CD8-positive, alpha-beta memory T cell (primary cell): Measurements from ENCODE around the gene SCRT2. TPM values are rescaled to one million over a fixed set of nuclear protein-coding genes. Genes with fewer than 3 reads are reported as not detected.

Experiments used
- CTCF ChIA-PET: fragments of 350-600 bp; sonication (Branson Sonifier 250); formaldehyde crosslinking; loops from one replicate; lab custom pipeline; 2021; ENCODE audit warnings: antibody characterized with exemption; lab: Charles Lee
- POLR2A ChIA-PET: fragments of 350-600 bp; sonication (Branson Sonifier 250); formaldehyde crosslinking; loops from one replicate; lab custom pipeline; 2021; ENCODE audit warnings: antibody characterized with exemption; lab: Charles Lee
- DNase-seq, 5 donors: peaks; one replicate each; pipeline versions ENCODE4 v3.0.0 to v3.0.0-alpha.2; 2020 to 2022; ENCODE audit warnings: mixed read lengths in 1 of 5
- H3K27ac ChIP-seq: one replicate; pipeline ENCODE4 v1.7.0; 2013; ENCODE audit warnings: low read depth, mild to moderate bottlenecking, low read length, moderate library complexity
- H3K27me3 ChIP-seq: 2 replicates; pipeline ENCODE4 v1.7.0; 2013; ENCODE audit warnings: low read length, mild to moderate bottlenecking; ENCODE audit not compliant: insufficient read depth, poor library complexity, severe bottlenecking
- H3K36me3 ChIP-seq: 2 replicates; pipeline ENCODE4 v1.7.0; 2013; ENCODE audit warnings: mild to moderate bottlenecking, low read length, moderate library complexity; ENCODE audit not compliant: insufficient read depth
- H3K4me1 ChIP-seq: 2 replicates; pipeline ENCODE4 v1.7.0; 2013; ENCODE audit warnings: mild to moderate bottlenecking, low read length, moderate library complexity; ENCODE audit not compliant: insufficient read depth
- H3K4me3 ChIP-seq: 2 replicates; pipeline ENCODE4 v1.7.0; 2013; ENCODE audit warnings: mild to moderate bottlenecking, low read length
- H3K9me3 ChIP-seq: 2 replicates; pipeline ENCODE4 v1.7.0; 2013; ENCODE audit warnings: mild to moderate bottlenecking, low read length
- H3K27ac Mint-ChIP-seq, 8 donors: one replicate each; pipeline ENCODE4 v1.8.0; 2020 to 2021; ENCODE audit warnings: mixed read lengths in 8 of 8, mild to moderate bottlenecking in 6 of 8, inconsistent platforms in 3 of 8, moderate library complexity in 3 of 8
- H3K27me3 Mint-ChIP-seq, 2 donors: one replicate each; pipeline ENCODE4 v1.8.0; 2020 to 2021; ENCODE audit warnings: mixed read lengths in 2 of 2, mild to moderate bottlenecking in 1 of 2, moderate library complexity in 1 of 2
- H3K36me3 Mint-ChIP-seq, 3 donors: one replicate each; pipeline ENCODE4 v1.8.0; 2020 to 2021; ENCODE audit warnings: mixed read lengths in 3 of 3, inconsistent platforms in 1 of 3, mild to moderate bottlenecking in 1 of 3
- H3K4me1 Mint-ChIP-seq, 3 donors: one replicate each; pipeline ENCODE4 v1.8.0; 2020 to 2021; ENCODE audit warnings: mixed read lengths in 3 of 3, inconsistent platforms in 1 of 3, mild to moderate bottlenecking in 1 of 3
- H3K4me3 Mint-ChIP-seq, 7 donors: one replicate each; pipeline ENCODE4 v1.8.0; 2020 to 2021; ENCODE audit warnings: mixed read lengths in 7 of 7, mild to moderate bottlenecking in 6 of 7, moderate library complexity in 4 of 7, inconsistent platforms in 2 of 7
- H3K9me3 Mint-ChIP-seq, 5 donors: one replicate each; pipeline ENCODE4 v1.8.0; 2020 to 2022; ENCODE audit warnings: mixed read lengths in 5 of 5, mild to moderate bottlenecking in 3 of 5, moderate library complexity in 2 of 5, inconsistent platforms in 1 of 5
- polyA plus RNA-seq: library from polyadenylated mRNA; unstranded; fragments of 300-500 nt; fragmentation: Illumina TruSeq; gene quantifications from one replicate; pipeline ENCODE4 v1.2.3, GENCODE V29; 2021
- total RNA-seq, 2 experiments: library from RNA; stranded (reverse); gene quantifications; one replicate each; pipeline ENCODE4 v1.2.3, GENCODE V29; 2021

Gene SCRT2
- total and polyA plus RNA-seq, 3 experiments from 2014 or later = not detected

GRCh38 chr20:668050-668449 is 7.6 kb downstream of the SCRT2 start:
- no peak for DNase-seq
- ChIA-PET CTCF (interaction anchor here (1.1 to 3.3 kb wide), 4 partner anchors 14 to 314 kb away, joined by 3 to 12 read pairs (median 6); no protein-coding TSS in a partner anchor), POLR2A (no interaction called here)
- H3K36me3 ChIP-seq = no peaks in the 10 kb centered on the region
- Mint-ChIP-seq H3K4me1 (peaks cover 0 to 10% (median 3%) of the 10 kb centered on the region in 3 donors), H3K9me3 (peaks cover 0 to 1% (median 0%) of the 10 kb centered on the region in 5 donors), H3K36me3 (peaks cover 0 to under 1% (median 0%) of the 10 kb centered on the region in 3 donors), H3K4me3 (no peak overlapping the region), H3K27ac (no peak overlapping the region), H3K27me3 (peaks cover 36 to 71% of the 10 kb centered on the region in 2 donors)
- H3K9me3 ChIP-seq = no peaks in the 10 kb centered on the region
- no peak overlapping the region for H3K4me3 ChIP-seq
- H3K27ac ChIP-seq = no peak overlapping the region
- H3K27me3 ChIP-seq = peaks cover 16% of the 10 kb centered on the region
- H3K4me1 ChIP-seq = no peaks in the 10 kb centered on the region

- peaks cover 0 to 12% (median 5%) of the 10 kb centered on the region in 3 donors for H3K4me1 Mint-ChIP-seq
- peaks cover 0 to 3% (median 0%) of the 10 kb centered on the region in 5 donors for H3K9me3 Mint-ChIP-seq
- Histone ChIP-seq H3K4me1 (no peaks in the 10 kb centered on the region), H3K27me3 (peaks cover 18% of the 10 kb centered on the region), H3K4me3 (no peak overlapping the region), H3K27ac (no peak overlapping the region), H3K9me3 (no peaks in the 10 kb centered on the region), H3K36me3 (no peaks in the 10 kb centered on the region)
- H3K27ac Mint-ChIP-seq = no peak overlapping the region
- ChIA-PET CTCF (interaction anchor here (0.6 to 3.3 kb wide), 10 partner anchors 13 to 450 kb away, joined by 3 to 12 read pairs (median 3); partner anchors contain the start of gene CSNK2A1), POLR2A (no interaction called here)
- DNase-seq = peak in 3 of 5 donors; percentile 49 to 70 (median 63)
- no peak overlapping the region for H3K4me3 Mint-ChIP-seq
- H3K27me3 Mint-ChIP-seq = peaks cover 35 to 71% of the 10 kb centered on the region in 2 donors
- peaks cover 0 to 5% (median 0%) of the 10 kb centered on the region in 3 donors for H3K36me3 Mint-ChIP-seq
Observed at GRCh38 chr20:667351-668034, 8.1 kb downstream of the SCRT2 start.

DNA sequence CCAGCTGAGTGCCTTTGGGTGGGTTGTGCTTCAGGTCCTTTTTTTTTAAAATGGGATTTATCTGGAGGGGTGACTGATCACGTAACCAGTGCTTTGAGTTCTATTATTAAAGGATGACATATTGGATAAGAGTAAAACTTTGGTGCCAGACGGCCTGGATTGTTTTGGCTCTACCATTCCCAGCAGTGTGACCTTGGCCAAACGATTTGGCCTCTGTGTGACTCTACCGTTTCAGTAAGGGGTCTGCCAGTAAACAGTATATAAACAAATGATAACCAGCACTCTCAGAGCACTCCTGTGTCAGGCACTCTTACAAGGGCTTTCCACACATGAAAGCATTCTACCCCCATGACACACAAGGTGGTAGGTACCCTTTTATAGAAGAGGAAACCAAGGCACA is 8.7 kb downstream of the SCRT2 start:
- CTCF ChIA-PET = interaction anchor here (0.6 to 3.3 kb wide), 10 partner anchors 12 to 449 kb away, joined by 3 to 12 read pairs (median 3); partner anchors contain the start of gene CSNK2A1
- DNase-seq = no peak
- Histone ChIP-seq H3K4me3 (no peak overlapping the region), H3K36me3 (no peaks in the 10 kb centered on the region), H3K27ac (no peak overlapping the region), H3K27me3 (peaks cover 18% of the 10 kb centered on the region), H3K9me3 (no peaks in the 10 kb centered on the region), H3K4me1 (no peaks in the 10 kb centered on the region)
- Mint-ChIP-seq H3K27ac (no peak overlapping the region), H3K36me3 (peaks cover 0 to 5% (median 0%) of the 10 kb centered on the region in 3 donors), H3K27me3 (peaks cover 35 to 71% of the 10 kb centered on the region in 2 donors), H3K4me3 (no peak overlapping the region), H3K4me1 (peaks cover 0 to 12% (median 5%) of the 10 kb centered on the region in 3 donors), H3K9me3 (peaks cover 0 to 3% (median 0%) of the 10 kb centered on the region in 5 donors)
- POLR2A ChIA-PET = no interaction called here

DNA sequence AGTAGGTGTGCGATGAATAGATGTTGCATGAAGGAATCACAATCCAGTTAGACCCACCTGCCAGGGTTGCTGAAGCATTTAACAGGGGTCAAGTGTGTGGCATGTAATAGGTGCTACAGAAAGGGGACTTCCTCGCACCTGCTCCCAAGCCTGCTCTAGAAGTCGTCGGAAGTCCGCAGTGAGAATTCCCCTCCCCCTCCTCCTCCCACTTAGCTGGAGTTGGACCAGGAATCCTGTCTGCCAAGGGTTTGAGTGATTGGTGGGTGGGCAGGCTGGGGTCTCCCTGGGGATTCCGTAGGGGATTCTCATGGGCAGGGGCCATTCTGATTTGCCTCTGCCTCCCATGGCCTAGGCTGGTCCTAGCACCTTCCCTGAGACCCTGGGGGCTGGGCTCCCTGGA is 10.3 kb downstream of the SCRT2 start:
- H3K4me1 Mint-ChIP-seq = peaks cover 0 to 12% (median 3%) of the 10 kb centered on the region in 3 donors
- peaks cover 18% of the 10 kb centered on the region for H3K27me3 ChIP-seq
- H3K4me3 ChIP-seq = no peak overlapping the region
- no peak overlapping the region for H3K4me3 Mint-ChIP-seq
- no peak for DNase-seq
- no peaks in the 10 kb centered on the region for H3K4me1 ChIP-seq
- H3K9me3 ChIP-seq = no peaks in the 10 kb centered on the region
- no peak overlapping the region for H3K27ac ChIP-seq
- H3K9me3 Mint-ChIP-seq = peaks cover 0 to 3% (median 0%) of the 10 kb centered on the region in 5 donors
- ChIA-PET CTCF (no interaction called here), POLR2A (no interaction called here)
- no peaks in the 10 kb centered on the region for H3K36me3 ChIP-seq
- H3K27ac Mint-ChIP-seq = no peak overlapping the region
- H3K36me3 Mint-ChIP-seq = peaks cover 0 to 5% (median 0%) of the 10 kb centered on the region in 3 donors
- H3K27me3 Mint-ChIP-seq = peaks cover 41 to 71% of the 10 kb centered on the region in 2 donors

DNA sequence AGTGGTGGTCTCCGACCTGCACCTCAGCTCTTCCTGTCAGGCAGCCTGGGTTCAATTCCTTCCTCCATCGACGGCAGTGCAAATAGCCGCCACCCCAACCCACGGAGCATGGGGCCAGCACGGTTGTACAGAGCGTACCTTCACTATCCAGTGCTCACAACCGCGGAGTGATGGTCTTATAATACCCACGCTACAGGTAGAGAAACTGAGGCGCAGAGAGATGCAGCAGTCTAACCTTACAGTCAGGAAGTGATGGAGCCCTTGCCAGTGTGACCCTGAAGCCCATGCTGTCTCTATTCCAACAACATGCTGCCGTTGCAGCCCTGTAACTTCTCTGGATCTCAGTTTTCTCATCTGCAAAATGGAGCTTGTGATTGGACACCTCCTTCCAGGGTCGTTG is 11.0 kb downstream of the SCRT2 start:
- Mint-ChIP-seq H3K27ac (no peak overlapping the region), H3K27me3 (peaks cover 37 to 75% of the 10 kb centered on the region in 2 donors), H3K36me3 (peaks cover 0 to 5% (median 0%) of the 10 kb centered on the region in 3 donors), H3K4me3 (peak overlapping the region in 1 of 7 donors; percentile 49), H3K4me1 (peaks cover 0 to 12% (median 3%) of the 10 kb centered on the region in 3 donors), H3K9me3 (peaks cover 0 to 3% (median 0%) of the 10 kb centered on the region in 5 donors)
- Histone ChIP-seq H3K4me1 (no peaks in the 10 kb centered on the region), H3K27me3 (peaks cover 18% of the 10 kb centered on the region), H3K27ac (no peak overlapping the region), H3K4me3 (no peak overlapping the region), H3K9me3 (no peaks in the 10 kb centered on the region), H3K36me3 (no peaks in the 10 kb centered on the region)
- POLR2A ChIA-PET = no interaction called here
- CTCF ChIA-PET = no interaction called here
- DNase-seq = no peak

- no peaks in the 10 kb centered on the region for H3K9me3 ChIP-seq
- Mint-ChIP-seq H3K9me3 (peaks cover 0 to 3% (median 0%) of the 10 kb centered on the region in 5 donors), H3K4me3 (no peak overlapping the region), H3K36me3 (peaks cover 0 to 5% (median 0%) of the 10 kb centered on the region in 3 donors), H3K27me3 (peaks cover 40 to 79% of the 10 kb centered on the region in 2 donors), H3K27ac (no peak overlapping the region), H3K4me1 (peaks cover 0 to 12% (median 3%) of the 10 kb centered on the region in 3 donors)
- H3K4me3 ChIP-seq = no peak overlapping the region
- no peaks in the 10 kb centered on the region for H3K4me1 ChIP-seq
- ChIA-PET CTCF (no interaction called here), POLR2A (no interaction called here)
- H3K36me3 ChIP-seq = no peaks in the 10 kb centered on the region
- no peak overlapping the region for H3K27ac ChIP-seq
- H3K27me3 ChIP-seq = peaks cover 22% of the 10 kb centered on the region
- DNase-seq = no peak
Observed at GRCh38 chr20:664151-664550, 11.5 kb downstream of the SCRT2 start.

- H3K27ac ChIP-seq = no peak overlapping the region
- H3K4me3 ChIP-seq = no peak overlapping the region
- no peaks in the 10 kb centered on the region for H3K4me1 ChIP-seq
- Mint-ChIP-seq H3K36me3 (peaks cover 0 to 5% (median 0%) of the 10 kb centered on the region in 3 donors), H3K9me3 (peaks cover 0 to 3% (median 0%) of the 10 kb centered on the region in 5 donors), H3K4me1 (peaks cover 0 to 12% (median 3%) of the 10 kb centered on the region in 3 donors), H3K27me3 (peaks cover 44 to 81% of the 10 kb centered on the region in 2 donors), H3K4me3 (no peak overlapping the region), H3K27ac (peak overlapping the region in 1 of 8 donors; percentile 70)
- H3K36me3 ChIP-seq = no peaks in the 10 kb centered on the region
- ChIA-PET POLR2A (no interaction called here), CTCF (no interaction called here)
- no peak for DNase-seq
- no peaks in the 10 kb centered on the region for H3K9me3 ChIP-seq
- peaks cover 23% of the 10 kb centered on the region for H3K27me3 ChIP-seq
Observed at GRCh38 chr20:663315-664090, 12.1 kb downstream of the SCRT2 start.
